OCI-LY3 (cell line): ENCODE measurements around the gene KLHDC4.

Source experiments
- H2AFZ ChIP-seq: fragments of 200-600, 300-600 bp; shearing (Covaris generic); 2 replicates; pipeline ENCODE4 v1.6.0; 2014; ENCODE audit warnings: antibody characterized with exemption, low read depth, low read length
- H3K27ac ChIP-seq: fragments of 200-600, 300-600 bp; sonication (generic); 2 replicates; pipeline ENCODE4 v1.5.1; 2014; ENCODE audit warnings: mild to moderate bottlenecking, low read length, moderate library complexity, mixed read lengths
- H3K27me3 ChIP-seq: fragments of 200-600, 300-600 bp; sonication (generic); 2 replicates; pipeline ENCODE4 v1.6.1; 2014; ENCODE audit warnings: low read depth, low read length, mixed read lengths
- H3K36me3 ChIP-seq: fragments of 200-600, 300-600 bp; sonication (generic); replicated peaks from 2 replicates; pipeline ENCODE3; 2014; ENCODE audit warnings: low read depth, low read length, mixed read lengths
- H3K4me1 ChIP-seq: fragments of 300-600, 200-600 bp; sonication (generic); 2 replicates; pipeline ENCODE4 v1.6.1; 2014; ENCODE audit warnings: low read length, mixed read lengths
- H3K4me2 ChIP-seq: fragments of 200-600, 300-600 bp; sonication (generic); 2 replicates; pipeline ENCODE4 v1.6.1; 2014; ENCODE audit warnings: low read length, mixed read lengths
- H3K4me3 ChIP-seq: fragments of 300-600, 200-600 bp; sonication (generic); 2 replicates; pipeline ENCODE4 v1.5.1; 2014; ENCODE audit warnings: antibody characterized with exemption, mild to moderate bottlenecking, low read length, moderate library complexity
- H3K79me2 ChIP-seq: fragments of 300-600, 200-600 bp; shearing (Covaris generic); 2 replicates; pipeline ENCODE4 v1.6.1; 2014; ENCODE audit warnings: mild to moderate bottlenecking, low read length, mixed read lengths
- H3K9ac ChIP-seq: fragments of 300-600, 200-600 bp; shearing (Covaris generic); 2 replicates; pipeline ENCODE4 v1.6.0; 2014; ENCODE audit warnings: mild to moderate bottlenecking, low read length, moderate library complexity
- H3K9me3 ChIP-seq: fragments of 200-600, 300-600 bp; shearing (Covaris generic); 2 replicates; pipeline ENCODE4 v1.6.1; 2014; ENCODE audit warnings: low read length, mixed read lengths; ENCODE audit not compliant: insufficient read depth
- H4K20me1 ChIP-seq: fragments of 200-600, 300-600 bp; sonication (generic); 2 replicates; pipeline ENCODE4 v1.6.1; 2016; ENCODE audit warnings: low read length, mixed read lengths; ENCODE audit not compliant: insufficient read depth
- CTCF ChIP-seq: fragments of 200-600, 300-600 bp; sonication (generic); IDR thresholded peaks from 2 replicates; pipeline ENCODE4 v1.5.1; 2014; ENCODE audit warnings: antibody characterized with exemption, low read length, low read depth
- EZH2phosphoT487 ChIP-seq: fragments of 200-600 bp; shearing (Covaris generic); IDR thresholded peaks from 2 replicates; pipeline ENCODE4 v1.6.1; 2018; ENCODE audit warnings: antibody characterized with exemption, mixed run types, low read depth

The KLHDC4 gene

GRCh38 chr16:87766485-87766797, 655 bp upstream of the KLHDC4 start:
- Histone ChIP-seq H2AFZ (no peak overlapping the region), H4K20me1 (peaks cover 11% of the 10 kb centered on the region), H3K4me1 (peaks cover 23% of the 10 kb centered on the region), H3K9ac (peak overlapping the region; percentile 78), H3K27ac (peak overlapping the region; percentile 43), H3K4me3 (peak overlapping the region; percentile 99), H3K79me2 (peaks cover 42% of the 10 kb centered on the region), H3K4me2 (peak overlapping the region; percentile 85), H3K9me3 (no peaks in the 10 kb centered on the region), H3K27me3 (no peaks in the 10 kb centered on the region), H3K36me3 (peaks cover 20% of the 10 kb centered on the region)
- no peak for TF ChIP-seq CTCF
- no peak for TF ChIP-seq EZH2phosphoT487

- H3K27me3 ChIP-seq, result no peaks in the 10 kb centered on the region
- H3K9ac ChIP-seq, result peak overlapping the region; percentile 78
- peaks cover 42% of the 10 kb centered on the region for H3K79me2 ChIP-seq
- H2AFZ ChIP-seq, result peak overlapping the region; percentile 68; the same call in 1 of the 2 replicates
- H3K27ac ChIP-seq, result peak overlapping the region; percentile 43
- peaks cover 11% of the 10 kb centered on the region for H4K20me1 ChIP-seq
- no peak for TF ChIP-seq EZH2phosphoT487
- peak overlapping the region; percentile 99 for H3K4me3 ChIP-seq
- no peaks in the 10 kb centered on the region for H3K9me3 ChIP-seq
- H3K4me1 ChIP-seq, result peaks cover 23% of the 10 kb centered on the region
- peaks cover 23% of the 10 kb centered on the region for H3K36me3 ChIP-seq
- peak overlapping the region; percentile 96 for H3K4me2 ChIP-seq
These were observed 362 bp downstream of the KLHDC4 start for GRCh38 chr16:87765473-87765775.

GRCh38 chr16:87764600-87765472, 950 bp downstream of the KLHDC4 start:
- no peak for TF ChIP-seq CTCF
- TF ChIP-seq EZH2phosphoT487, result no peak
- H3K4me1 ChIP-seq, result peaks cover 18% of the 10 kb centered on the region
- peak overlapping the region; percentile 96 for H3K4me2 ChIP-seq
- H3K9me3 ChIP-seq, result no peaks in the 10 kb centered on the region
- H2AFZ ChIP-seq, result no peak overlapping the region
- peaks cover 42% of the 10 kb centered on the region for H3K79me2 ChIP-seq
- peak overlapping the region; percentile 43 for H3K27ac ChIP-seq
- H4K20me1 ChIP-seq, result peaks cover 11% of the 10 kb centered on the region
- no peaks in the 10 kb centered on the region for H3K27me3 ChIP-seq
- H3K4me3 ChIP-seq, result peak overlapping the region; percentile 99
- H3K36me3 ChIP-seq, result peaks cover 24% of the 10 kb centered on the region
- H3K9ac ChIP-seq, result peak overlapping the region; percentile 78

GRCh38 chr16:87762620-87763019, 3.2 kb downstream of the KLHDC4 start:
- no peak for TF ChIP-seq EZH2phosphoT487
- TF ChIP-seq CTCF, result no peak
- no peaks in the 10 kb centered on the region for H3K9me3 ChIP-seq
- peaks cover 36% of the 10 kb centered on the region for H3K36me3 ChIP-seq
- no peak overlapping the region for H3K9ac ChIP-seq
- no peak overlapping the region for H3K27ac ChIP-seq
- H3K27me3 ChIP-seq, result no peaks in the 10 kb centered on the region
- no peak overlapping the region for H3K4me2 ChIP-seq
- H4K20me1 ChIP-seq, result peaks cover 11% of the 10 kb centered on the region
- H3K4me3 ChIP-seq, result no peak overlapping the region
- peaks cover 8% of the 10 kb centered on the region; the same call in 1 of the 2 replicates for H3K4me1 ChIP-seq
- H2AFZ ChIP-seq, result no peak overlapping the region
- peaks cover 52% of the 10 kb centered on the region for H3K79me2 ChIP-seq
